Sigmoid colon (tissue), 4 donors: ENCODE measurements around the gene CCDC66.
"Not testable (repeated sequence)": the region's sequence is repeated elsewhere in the genome, so short reads cannot be mapped to it uniquely, and the experiment has no call there.

Experiments
- POLR2A ChIP-seq, 2 donors: fragments of 450-650 bp; IDR thresholded peaks; one replicate each; pipeline ENCODE4 v1.6.1; 2016; ENCODE audit warnings: antibody characterized with exemption in 2 of 2, mild to moderate bottlenecking in 2 of 2, moderate library complexity in 2 of 2
- POLR2AphosphoS5 ChIP-seq, 4 donors: sonication (generic); formaldehyde crosslinking; IDR thresholded peaks; one replicate each; pipeline ENCODE4 v1.6.1; 2017; ENCODE audit warnings: antibody characterized with exemption in 4 of 4
- TF ChIP-seq, protein P1 (sequence below), 4 experiments: fragments of 450-650 bp in 3 of 4; fragments of 200-600 bp in 1 of 4; IDR thresholded peaks; one replicate each; pipeline ENCODE4 v1.5.1; 2016 to 2019; ENCODE audit warnings: antibody characterized with exemption in 4 of 4, mild to moderate bottlenecking in 3 of 4, moderate library complexity in 2 of 4

DNA sequence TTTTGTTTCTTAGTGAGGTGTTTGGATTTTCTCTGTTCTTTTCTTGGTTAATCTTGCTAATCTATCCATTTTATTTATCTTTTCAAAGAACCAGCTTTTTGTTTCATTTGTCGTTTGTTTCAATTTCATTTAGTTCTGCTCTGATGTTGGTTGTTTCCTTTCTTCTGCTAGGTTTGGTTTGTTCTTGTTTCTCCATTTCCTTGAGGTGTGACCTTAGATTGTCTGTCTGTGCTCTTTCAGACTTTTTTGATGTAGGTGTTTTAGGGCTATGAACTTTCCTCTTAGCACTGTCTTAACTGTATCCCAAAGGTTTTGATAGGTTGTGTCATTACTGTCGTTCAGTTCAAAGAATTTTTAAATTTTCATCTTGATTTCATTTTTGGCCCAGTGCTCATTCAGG is 51.5 kb downstream of the CCDC66 start:
- not testable (repeated sequence) for TF ChIP-seq POLR2A, POLR2AphosphoS5 (IDR thresholded peaks at IDR 0.05)
- TF ChIP-seq, protein P1, sequence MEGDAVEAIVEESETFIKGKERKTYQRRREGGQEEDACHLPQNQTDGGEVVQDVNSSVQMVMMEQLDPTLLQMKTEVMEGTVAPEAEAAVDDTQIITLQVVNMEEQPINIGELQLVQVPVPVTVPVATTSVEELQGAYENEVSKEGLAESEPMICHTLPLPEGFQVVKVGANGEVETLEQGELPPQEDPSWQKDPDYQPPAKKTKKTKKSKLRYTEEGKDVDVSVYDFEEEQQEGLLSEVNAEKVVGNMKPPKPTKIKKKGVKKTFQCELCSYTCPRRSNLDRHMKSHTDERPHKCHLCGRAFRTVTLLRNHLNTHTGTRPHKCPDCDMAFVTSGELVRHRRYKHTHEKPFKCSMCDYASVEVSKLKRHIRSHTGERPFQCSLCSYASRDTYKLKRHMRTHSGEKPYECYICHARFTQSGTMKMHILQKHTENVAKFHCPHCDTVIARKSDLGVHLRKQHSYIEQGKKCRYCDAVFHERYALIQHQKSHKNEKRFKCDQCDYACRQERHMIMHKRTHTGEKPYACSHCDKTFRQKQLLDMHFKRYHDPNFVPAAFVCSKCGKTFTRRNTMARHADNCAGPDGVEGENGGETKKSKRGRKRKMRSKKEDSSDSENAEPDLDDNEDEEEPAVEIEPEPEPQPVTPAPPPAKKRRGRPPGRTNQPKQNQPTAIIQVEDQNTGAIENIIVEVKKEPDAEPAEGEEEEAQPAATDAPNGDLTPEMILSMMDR (IDR thresholded peaks at IDR 0.05), result not testable (repeated sequence)
